H9 (cell line): Measurements from ENCODE around the gene C18orf63. TPM values are rescaled to one million over a fixed set of nuclear protein-coding genes. Genes with fewer than 3 reads are reported as not detected.

ENCODE experiments used
- DNase-seq: peaks from one replicate; pipeline ENCODE4 v3.0.0-alpha.2; 2017
- H2AFZ ChIP-seq: one replicate; pipeline ENCODE4 v1.6.1; 2013; ENCODE audit warnings: mild to moderate bottlenecking, low read length, control low read depth, moderate library complexity
- H2AK5ac ChIP-seq: 2 replicates; pipeline ENCODE4 v1.6.1; 2013; ENCODE audit warnings: low read length, control low read depth, mixed read lengths; ENCODE audit not compliant: insufficient read length
- H2BK120ac ChIP-seq: one replicate; pipeline ENCODE4 v1.6.1; 2013; ENCODE audit warnings: low read depth, mild to moderate bottlenecking, low read length, control low read depth, inconsistent platforms; ENCODE audit not compliant: poor library complexity, severe bottlenecking
- H2BK12ac ChIP-seq: 2 replicates; pipeline ENCODE4 v1.6.1; 2013; ENCODE audit warnings: low read length, control low read depth, mixed read lengths, low read depth; ENCODE audit not compliant: insufficient read length
- H2BK15ac ChIP-seq: 2 replicates; pipeline ENCODE4 v1.6.1; 2013; ENCODE audit warnings: low read depth, low read length, control low read depth
- H2BK20ac ChIP-seq: one replicate; pipeline ENCODE4 v1.6.1; 2013; ENCODE audit warnings: low read depth, mild to moderate bottlenecking, low read length, control low read depth, inconsistent platforms; ENCODE audit not compliant: poor library complexity, severe bottlenecking
- H2BK5ac ChIP-seq: 2 replicates; pipeline ENCODE4 v1.6.1; 2013; ENCODE audit warnings: low read length, control low read depth, mixed read lengths; ENCODE audit not compliant: insufficient read length
- H3K14ac ChIP-seq: 2 replicates; pipeline ENCODE4 v1.6.1; 2013; ENCODE audit warnings: low read length, control low read depth; ENCODE audit not compliant: insufficient read depth
- H3K18ac ChIP-seq: 2 replicates; pipeline ENCODE4 v1.6.1; 2013; ENCODE audit warnings: low read depth, mild to moderate bottlenecking, mixed read lengths, low read length, control low read depth; ENCODE audit not compliant: insufficient read length
- H3K23ac ChIP-seq: 2 replicates; pipeline ENCODE4 v1.6.1; 2013; ENCODE audit warnings: low read length, control low read depth, mixed read lengths, low read depth; ENCODE audit not compliant: insufficient read length
- H3K23me2 ChIP-seq: 2 replicates; pipeline ENCODE4 v1.6.1; 2013; ENCODE audit warnings: low read depth, mild to moderate bottlenecking, mixed read lengths, low read length, control low read depth; ENCODE audit not compliant: insufficient read length, poor library complexity, severe bottlenecking
- H3K27ac ChIP-seq: 2 replicates; pipeline ENCODE4 v1.5.1; 2013; ENCODE audit warnings: low read length, control low read depth, mixed read lengths, low read depth; ENCODE audit not compliant: insufficient read length
- H3K27me3 ChIP-seq: 2 replicates; pipeline ENCODE4 v1.6.1; 2013; ENCODE audit warnings: low read length, control low read depth, inconsistent platforms; ENCODE audit not compliant: insufficient read depth
- H3K4ac ChIP-seq: 2 replicates; pipeline ENCODE4 v1.6.1; 2013; ENCODE audit warnings: low read depth, mild to moderate bottlenecking, control low read depth, inconsistent platforms, low read length, moderate library complexity
- H3K4me1 ChIP-seq: 2 replicates; pipeline ENCODE4 v1.6.1; 2013; ENCODE audit warnings: low read length, control low read depth, inconsistent platforms; ENCODE audit not compliant: insufficient read depth
- H3K4me2 ChIP-seq: 2 replicates; pipeline ENCODE4 v1.6.1; 2013; ENCODE audit warnings: low read length, control low read depth, mixed read lengths; ENCODE audit not compliant: insufficient read length, insufficient read depth
- H3K56ac ChIP-seq: 2 replicates; pipeline ENCODE4 v1.6.1; 2013; ENCODE audit warnings: low read depth, mild to moderate bottlenecking, mixed read lengths, low read length, control low read depth; ENCODE audit not compliant: insufficient read length
- H3K79me1 ChIP-seq: 2 replicates; pipeline ENCODE4 v1.6.1; 2013; ENCODE audit warnings: low read depth, mild to moderate bottlenecking, moderate library complexity, low read length, control low read depth, inconsistent platforms; ENCODE audit not compliant: insufficient read depth, poor library complexity, severe bottlenecking
- H3K79me2 ChIP-seq: 2 replicates; pipeline ENCODE4 v1.6.1; 2013; ENCODE audit warnings: low read length, control low read depth, inconsistent platforms; ENCODE audit not compliant: insufficient read depth
- H3K9ac ChIP-seq: 2 replicates; pipeline ENCODE4 v1.6.1; 2013; ENCODE audit warnings: low read length, control low read depth, mixed read lengths; ENCODE audit not compliant: insufficient read length; ENCODE audit errors: extremely low read depth
- H3K9me3 ChIP-seq: one replicate; pipeline ENCODE4 v1.6.1; 2013; ENCODE audit warnings: low read depth, low read length, inconsistent platforms; ENCODE audit not compliant: control insufficient read depth
- H3T11ph ChIP-seq: one replicate; pipeline ENCODE4 v1.6.1; 2013; ENCODE audit warnings: mild to moderate bottlenecking, low read length, control low read depth, inconsistent platforms
- H4K20me1 ChIP-seq: one replicate; pipeline ENCODE4 v1.6.1; 2013; ENCODE audit not compliant: control insufficient read depth, insufficient read length, insufficient read depth
- H4K5ac ChIP-seq: 2 replicates; pipeline ENCODE4 v1.6.1; 2013; ENCODE audit warnings: low read depth, mild to moderate bottlenecking, mixed read lengths, low read length, control low read depth; ENCODE audit not compliant: insufficient read length
- H4K8ac ChIP-seq: replicated peaks from 2 replicates; pipeline ENCODE4 v1.6.1; 2013; ENCODE audit warnings: low read length, control low read depth, mixed read lengths, low read depth; ENCODE audit not compliant: insufficient read length
- H4K91ac ChIP-seq: 2 replicates; pipeline ENCODE4 v1.6.1; 2013; ENCODE audit warnings: low read depth, mild to moderate bottlenecking, moderate library complexity, mixed read lengths, low read length, control low read depth; ENCODE audit not compliant: insufficient read length
- H3K27ac Mint-ChIP-seq, 3 experiments: 2 replicates in 2 of 3; 3 replicates in 1 of 3; pipeline ENCODE4 v1.8.0; 2020 to 2021; ENCODE audit warnings: mixed read lengths in 3 of 3, mild to moderate bottlenecking in 1 of 3, moderate library complexity in 1 of 3
- H3K27me3 Mint-ChIP-seq: 2 replicates; pipeline ENCODE4 v1.8.0; 2021; ENCODE audit warnings: low read depth, mild to moderate bottlenecking, moderate library complexity, mixed read lengths
- H3K36me3 Mint-ChIP-seq, 3 experiments: 2 replicates in 2 of 3; 3 replicates in 1 of 3; pipeline ENCODE4 v1.8.0; 2020 to 2021; ENCODE audit warnings: low read depth in 3 of 3, mixed read lengths in 3 of 3; ENCODE audit not compliant: insufficient read depth in 1 of 3
- H3K4me1 Mint-ChIP-seq, 2 experiments: 2 replicates each; pipeline ENCODE4 v1.8.0; 2020; ENCODE audit warnings: mixed read lengths in 2 of 2
- H3K4me3 Mint-ChIP-seq, 2 experiments: 2 replicates in 1 of 2; 3 replicates in 1 of 2; pipeline ENCODE4 v1.8.0; 2020 to 2021; ENCODE audit warnings: mild to moderate bottlenecking in 2 of 2, mixed read lengths in 2 of 2, moderate library complexity in 1 of 2
- H3K9me3 Mint-ChIP-seq, 2 experiments: 2 replicates in 1 of 2; 3 replicates in 1 of 2; pipeline ENCODE4 v1.8.0; 2020; ENCODE audit warnings: mild to moderate bottlenecking in 2 of 2, mixed read lengths in 2 of 2, moderate library complexity in 1 of 2
- WGBS: extraction: QIAGEN DNeasy Blood & Tissue Kit; methylation state at CpG from one replicate; pipeline ENCODE4 v1.1.7; 2013; ENCODE audit warnings: missing lambda C conversion rate, low lambda C conversion rate, mixed read lengths; ENCODE audit not compliant: insufficient read length; ENCODE audit errors: extremely low coverage; 5-methylcytosine and 5-hydroxymethylcytosine counted together
- total RNA-seq: library from RNA; stranded (reverse); gene quantifications from 2 replicates; pipeline ENCODE4 v1.2.1, GENCODE V29; 2021
- TF ChIP-seq, protein P1 (sequence below): fragments of 200-600 bp; sonication (generic); conservative IDR thresholded peaks from 3 replicates; pipeline ENCODE4 v1.8.0; 2021; ENCODE audit warnings: antibody characterized with exemption, mild to moderate bottlenecking

Gene C18orf63
- total RNA-seq, 1 experiment from 2014 or later = not detected

DNA sequence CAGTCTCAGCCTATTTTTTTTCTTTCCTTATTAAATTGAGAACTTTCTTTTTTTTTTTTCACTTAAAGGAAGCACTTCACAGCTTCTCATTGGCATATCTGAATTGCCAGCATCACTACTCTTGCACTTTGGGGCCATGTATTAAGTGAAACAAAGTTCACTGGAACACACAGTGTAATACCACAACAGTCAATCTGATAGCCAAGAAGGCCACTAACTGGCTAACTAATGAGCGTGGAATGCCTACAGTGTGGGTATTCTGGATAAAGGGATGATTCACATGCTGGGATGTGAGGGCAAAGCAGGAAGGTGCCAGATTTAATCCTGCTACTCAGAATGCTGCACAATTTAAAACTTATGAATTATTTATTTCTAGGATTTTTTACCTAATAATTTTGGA is 11.7 kb upstream of the C18orf63 start:
- Histone ChIP-seq H2BK15ac (no peak overlapping the region), H2BK12ac (no peak overlapping the region), H2BK20ac (no peak overlapping the region), H4K91ac (no peak overlapping the region), H4K8ac (no peak overlapping the region), H3T11ph (no peak overlapping the region), H2BK120ac (no peak overlapping the region), H3K4ac (no peak overlapping the region), H3K9ac (no peak overlapping the region), H3K79me2 (no peaks in the 10 kb centered on the region), H3K18ac (no peak overlapping the region), H2BK5ac (no peak overlapping the region), H4K20me1 (no peaks in the 10 kb centered on the region), H3K27ac (no peak overlapping the region), H3K79me1 (no peaks in the 10 kb centered on the region), H3K4me2 (no peak overlapping the region), H3K27me3 (no peaks in the 10 kb centered on the region), H3K56ac (no peak overlapping the region), H3K9me3 (no peaks in the 10 kb centered on the region), H3K23ac (no peak overlapping the region), H2AFZ (no peak overlapping the region), H3K23me2 (no peaks in the 10 kb centered on the region), H2AK5ac (no peak overlapping the region), H3K14ac (no peak overlapping the region), H4K5ac (no peak overlapping the region), H3K4me1 (no peaks in the 10 kb centered on the region)
- H3K36me3 Mint-ChIP-seq = peaks cover 0 to under 1% (median 0%) of the 10 kb centered on the region in 3 experiments; a peak in 2 of 7 replicates
- no peaks in the 10 kb centered on the region; the same call in 1 of the 2 replicates for H3K27me3 Mint-ChIP-seq
- H3K27ac Mint-ChIP-seq = no peak overlapping the region
- TF ChIP-seq, protein P1, sequence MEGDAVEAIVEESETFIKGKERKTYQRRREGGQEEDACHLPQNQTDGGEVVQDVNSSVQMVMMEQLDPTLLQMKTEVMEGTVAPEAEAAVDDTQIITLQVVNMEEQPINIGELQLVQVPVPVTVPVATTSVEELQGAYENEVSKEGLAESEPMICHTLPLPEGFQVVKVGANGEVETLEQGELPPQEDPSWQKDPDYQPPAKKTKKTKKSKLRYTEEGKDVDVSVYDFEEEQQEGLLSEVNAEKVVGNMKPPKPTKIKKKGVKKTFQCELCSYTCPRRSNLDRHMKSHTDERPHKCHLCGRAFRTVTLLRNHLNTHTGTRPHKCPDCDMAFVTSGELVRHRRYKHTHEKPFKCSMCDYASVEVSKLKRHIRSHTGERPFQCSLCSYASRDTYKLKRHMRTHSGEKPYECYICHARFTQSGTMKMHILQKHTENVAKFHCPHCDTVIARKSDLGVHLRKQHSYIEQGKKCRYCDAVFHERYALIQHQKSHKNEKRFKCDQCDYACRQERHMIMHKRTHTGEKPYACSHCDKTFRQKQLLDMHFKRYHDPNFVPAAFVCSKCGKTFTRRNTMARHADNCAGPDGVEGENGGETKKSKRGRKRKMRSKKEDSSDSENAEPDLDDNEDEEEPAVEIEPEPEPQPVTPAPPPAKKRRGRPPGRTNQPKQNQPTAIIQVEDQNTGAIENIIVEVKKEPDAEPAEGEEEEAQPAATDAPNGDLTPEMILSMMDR = no peak
- no peak overlapping the region for H3K4me3 Mint-ChIP-seq
- 0 out of 4 replicates have a peak, but pooled peaks cover 0 to 2% of the 10 kb centered on the region in 2 experiments for H3K4me1 Mint-ChIP-seq
- WGBS = no CpG with 5 or more reads among the region's 1 CpG
- H3K9me3 Mint-ChIP-seq = peaks cover 2 to 6% of the 10 kb centered on the region in 2 experiments; a peak in 3 of 5 replicates
- DNase-seq = no peak
